ENCODE measurements around the gene FCN1.

Gene FCN1

DNA sequence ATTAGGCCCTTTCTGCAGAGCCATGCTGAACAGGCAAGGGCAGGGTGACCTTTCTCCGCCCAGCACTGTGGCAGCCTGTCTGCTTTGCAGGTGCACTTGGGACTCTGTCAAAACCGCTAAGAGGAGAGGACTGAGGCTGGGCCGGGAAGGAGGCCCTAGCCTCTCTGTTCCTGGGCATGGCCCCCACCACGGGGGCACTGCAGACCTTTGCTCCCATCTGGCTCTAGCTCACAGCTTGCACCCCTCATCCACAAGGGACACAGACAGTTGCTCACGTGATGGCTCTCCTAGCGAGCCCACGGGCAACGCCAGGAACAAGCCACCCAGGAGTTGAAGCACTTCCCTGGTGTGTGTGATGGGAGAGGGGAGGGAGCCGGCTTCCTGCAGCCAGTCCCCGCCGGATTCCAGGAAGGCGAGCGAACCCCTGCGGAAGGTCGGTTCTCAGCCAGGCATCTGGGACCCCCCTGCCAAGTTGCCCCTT is 43.0 kb upstream of the FCN1 start:
- no peak overlapping the region for H4K8ac ChIP-seq (ENCODE audit: low read depth, low read length)
- no CpG with 5 or more reads among the region's 15 CpGs for WGBS (ENCODE audit: extremely low coverage, insufficient coverage, low lambda C conversion rate)
- H3K23ac ChIP-seq (ENCODE audit: low read length) = no peak overlapping the region
- no peaks in the 10 kb centered on the region for H3K79me2 ChIP-seq (ENCODE audit: control insufficient read depth, insufficient read depth, low read length)
- H3K9ac ChIP-seq (ENCODE audit: low read length) = no peak overlapping the region
- H3K56ac ChIP-seq (ENCODE audit: low read length) = no peak overlapping the region
- H3K27me3 ChIP-seq (ENCODE audit: insufficient read depth, low read length, poor library complexity) = no peaks in the 10 kb centered on the region
- DNase-seq = no peak
- no peak overlapping the region for H3K18ac ChIP-seq (ENCODE audit: low read length)
- H3K4ac ChIP-seq (ENCODE audit: low read depth, low read length) = no peak overlapping the region
- H4K5ac ChIP-seq (ENCODE audit: low read length) = no peak overlapping the region
- no peak overlapping the region for H2BK120ac ChIP-seq (ENCODE audit: low read depth, low read length)
- no peaks in the 10 kb centered on the region for H3K79me1 ChIP-seq (ENCODE audit: low read length)
- no peaks in the 10 kb centered on the region for H3K36me3 ChIP-seq (ENCODE audit: control insufficient read depth, insufficient read depth, low read length)
- no peaks in the 10 kb centered on the region for H3K4me1 ChIP-seq (ENCODE audit: control insufficient read depth, low read depth, low read length)
- H3K4me3 ChIP-seq (ENCODE audit: low read length) = no peak overlapping the region
- no peak overlapping the region for H2BK15ac ChIP-seq (replicated peaks; ENCODE audit: low read depth)
- no peak overlapping the region for H3K4me2 ChIP-seq (ENCODE audit: low read length)
- H3K27ac ChIP-seq (ENCODE audit: low read depth, low read length) = no peak overlapping the region
- H2AK5ac ChIP-seq (ENCODE audit: low read length) = no peak overlapping the region
- no peak overlapping the region for H2BK5ac ChIP-seq (ENCODE audit: low read length)

GRCh38 chr9:134959971-134960310 is 42.2 kb upstream of the FCN1 start:
- no peaks in the 10 kb centered on the region for H3K79me1 ChIP-seq (ENCODE audit: low read length)
- no peak overlapping the region for H3K9ac ChIP-seq (ENCODE audit: low read length)
- H3K23ac ChIP-seq (ENCODE audit: low read length) = no peak overlapping the region
- no peaks in the 10 kb centered on the region for H3K4me1 ChIP-seq (ENCODE audit: control insufficient read depth, low read depth, low read length)
- no peak overlapping the region for H2BK15ac ChIP-seq (replicated peaks; ENCODE audit: low read depth)
- no peak overlapping the region for H3K4me3 ChIP-seq (ENCODE audit: low read length)
- H3K79me2 ChIP-seq (ENCODE audit: control insufficient read depth, insufficient read depth, low read length) = no peaks in the 10 kb centered on the region
- no CpG with 5 or more reads among the region's 9 CpGs for WGBS (ENCODE audit: extremely low coverage, insufficient coverage, low lambda C conversion rate)
- H3K36me3 ChIP-seq (ENCODE audit: control insufficient read depth, insufficient read depth, low read length) = no peaks in the 10 kb centered on the region
- no peak overlapping the region for H3K27ac ChIP-seq (ENCODE audit: low read depth, low read length)
- no peak overlapping the region for H2AK5ac ChIP-seq (ENCODE audit: low read length)
- no peak overlapping the region for H3K4me2 ChIP-seq (ENCODE audit: low read length)
- H2BK120ac ChIP-seq (ENCODE audit: low read depth, low read length) = no peak overlapping the region
- no peak overlapping the region for H3K56ac ChIP-seq (ENCODE audit: low read length)
- no peak overlapping the region for H2BK5ac ChIP-seq (ENCODE audit: low read length)
- H3K18ac ChIP-seq (ENCODE audit: low read length) = no peak overlapping the region
- no peak overlapping the region for H3K4ac ChIP-seq (ENCODE audit: low read depth, low read length)
- no peak overlapping the region for H4K8ac ChIP-seq (ENCODE audit: low read depth, low read length)
- H4K5ac ChIP-seq (ENCODE audit: low read length) = no peak overlapping the region
- no peak for DNase-seq
- H3K27me3 ChIP-seq (ENCODE audit: insufficient read depth, low read length, poor library complexity) = no peaks in the 10 kb centered on the region

DNA sequence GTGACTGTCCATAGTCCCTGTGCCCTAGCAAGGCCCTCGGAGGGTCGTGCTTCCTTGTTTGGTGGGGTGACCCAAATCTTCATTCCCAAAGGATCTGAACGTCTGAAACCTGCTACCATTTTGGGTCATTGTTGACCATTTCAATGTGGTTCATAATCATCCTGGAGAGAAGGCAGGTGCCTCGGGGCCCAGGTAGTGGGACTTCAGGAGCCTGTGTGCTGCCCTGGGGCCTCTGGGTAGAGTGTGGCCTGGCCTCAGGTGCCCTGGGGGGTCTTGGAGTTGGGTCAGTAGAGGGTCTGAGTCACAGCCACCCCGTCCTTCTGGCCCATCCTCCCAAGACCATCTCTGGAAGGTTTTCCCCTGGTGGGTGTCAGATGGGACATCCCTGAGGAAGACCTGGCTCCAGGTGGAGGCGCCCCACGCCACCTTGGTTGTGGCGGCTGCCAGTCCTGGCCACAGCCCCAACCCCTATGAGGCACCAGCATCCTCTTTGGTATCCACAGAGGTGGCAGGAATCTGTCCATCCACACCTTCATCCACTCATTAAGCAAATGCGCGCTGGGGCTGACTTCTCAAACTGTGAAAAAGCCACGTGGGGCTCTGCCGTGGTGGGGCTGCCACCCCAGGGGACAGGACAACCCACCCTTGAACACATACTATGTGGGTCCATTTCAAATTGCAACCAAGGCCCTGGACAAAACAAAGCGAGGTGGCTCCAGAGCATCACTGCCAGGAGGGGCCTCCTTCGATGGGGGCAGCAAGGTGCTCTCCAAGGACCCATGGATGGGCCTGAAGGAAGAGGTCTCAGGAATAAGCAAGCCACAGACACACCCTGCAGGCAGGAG is 41.6 kb upstream of the FCN1 start:
- Histone ChIP-seq H3K27me3 (ENCODE audit: insufficient read depth, low read length, poor library complexity) (no peaks in the 10 kb centered on the region), H3K9ac (ENCODE audit: low read length) (no peak overlapping the region), H3K4me2 (ENCODE audit: low read length) (no peak overlapping the region), H3K23ac (ENCODE audit: low read length) (no peak overlapping the region), H2BK5ac (ENCODE audit: low read length) (no peak overlapping the region), H3K36me3 (ENCODE audit: control insufficient read depth, insufficient read depth, low read length) (no peaks in the 10 kb centered on the region), H3K4ac (ENCODE audit: low read depth, low read length) (no peak overlapping the region), H4K8ac (ENCODE audit: low read depth, low read length) (no peak overlapping the region), H3K56ac (ENCODE audit: low read length) (no peak overlapping the region), H3K18ac (ENCODE audit: low read length) (no peak overlapping the region), H3K4me1 (ENCODE audit: control insufficient read depth, low read depth, low read length) (no peaks in the 10 kb centered on the region), H3K79me2 (ENCODE audit: control insufficient read depth, insufficient read depth, low read length) (no peaks in the 10 kb centered on the region), H3K4me3 (ENCODE audit: low read length) (no peak overlapping the region), H2BK15ac (replicated peaks; ENCODE audit: low read depth) (no peak overlapping the region), H3K79me1 (ENCODE audit: low read length) (no peaks in the 10 kb centered on the region), H3K27ac (ENCODE audit: low read depth, low read length) (no peak overlapping the region), H2AK5ac (ENCODE audit: low read length) (no peak overlapping the region), H4K5ac (ENCODE audit: low read length) (no peak overlapping the region), H2BK120ac (ENCODE audit: low read depth, low read length) (no peak overlapping the region)
- no peak for DNase-seq
- whole genome bisulfite sequencing (ENCODE audit: extremely low coverage, insufficient coverage, low lambda C conversion rate) = no CpG with 5 or more reads among the region's 14 CpGs

GRCh38 chr9:134957945-134958227 is 40.2 kb upstream of the FCN1 start:
- H3K4me1 ChIP-seq (ENCODE audit: control insufficient read depth, low read depth, low read length) = no peaks in the 10 kb centered on the region
- no peak overlapping the region for H2BK120ac ChIP-seq (ENCODE audit: low read depth, low read length)
- no peak overlapping the region for H3K56ac ChIP-seq (ENCODE audit: low read length)
- H3K9ac ChIP-seq (ENCODE audit: low read length) = no peak overlapping the region
- no peak overlapping the region for H3K23ac ChIP-seq (ENCODE audit: low read length)
- no CpG with 5 or more reads among the region's 2 CpGs for WGBS (ENCODE audit: extremely low coverage, insufficient coverage, low lambda C conversion rate)
- H3K79me2 ChIP-seq (ENCODE audit: control insufficient read depth, insufficient read depth, low read length) = no peaks in the 10 kb centered on the region
- H3K27ac ChIP-seq (ENCODE audit: low read depth, low read length) = no peak overlapping the region
- no peak overlapping the region for H3K4me2 ChIP-seq (ENCODE audit: low read length)
- H3K36me3 ChIP-seq (ENCODE audit: control insufficient read depth, insufficient read depth, low read length) = no peaks in the 10 kb centered on the region
- no peak overlapping the region for H2BK5ac ChIP-seq (ENCODE audit: low read length)
- H3K27me3 ChIP-seq (ENCODE audit: insufficient read depth, low read length, poor library complexity) = no peaks in the 10 kb centered on the region
- no peaks in the 10 kb centered on the region for H3K79me1 ChIP-seq (ENCODE audit: low read length)
- H4K8ac ChIP-seq (ENCODE audit: low read depth, low read length) = no peak overlapping the region
- H2BK15ac ChIP-seq (replicated peaks; ENCODE audit: low read depth) = no peak overlapping the region
- H4K5ac ChIP-seq (ENCODE audit: low read length) = no peak overlapping the region
- H3K18ac ChIP-seq (ENCODE audit: low read length) = no peak overlapping the region
- H3K4me3 ChIP-seq (ENCODE audit: low read length) = no peak overlapping the region
- no peak overlapping the region for H3K4ac ChIP-seq (ENCODE audit: low read depth, low read length)
- no peak for DNase-seq
- H2AK5ac ChIP-seq (ENCODE audit: low read length) = no peak overlapping the region

DNA sequence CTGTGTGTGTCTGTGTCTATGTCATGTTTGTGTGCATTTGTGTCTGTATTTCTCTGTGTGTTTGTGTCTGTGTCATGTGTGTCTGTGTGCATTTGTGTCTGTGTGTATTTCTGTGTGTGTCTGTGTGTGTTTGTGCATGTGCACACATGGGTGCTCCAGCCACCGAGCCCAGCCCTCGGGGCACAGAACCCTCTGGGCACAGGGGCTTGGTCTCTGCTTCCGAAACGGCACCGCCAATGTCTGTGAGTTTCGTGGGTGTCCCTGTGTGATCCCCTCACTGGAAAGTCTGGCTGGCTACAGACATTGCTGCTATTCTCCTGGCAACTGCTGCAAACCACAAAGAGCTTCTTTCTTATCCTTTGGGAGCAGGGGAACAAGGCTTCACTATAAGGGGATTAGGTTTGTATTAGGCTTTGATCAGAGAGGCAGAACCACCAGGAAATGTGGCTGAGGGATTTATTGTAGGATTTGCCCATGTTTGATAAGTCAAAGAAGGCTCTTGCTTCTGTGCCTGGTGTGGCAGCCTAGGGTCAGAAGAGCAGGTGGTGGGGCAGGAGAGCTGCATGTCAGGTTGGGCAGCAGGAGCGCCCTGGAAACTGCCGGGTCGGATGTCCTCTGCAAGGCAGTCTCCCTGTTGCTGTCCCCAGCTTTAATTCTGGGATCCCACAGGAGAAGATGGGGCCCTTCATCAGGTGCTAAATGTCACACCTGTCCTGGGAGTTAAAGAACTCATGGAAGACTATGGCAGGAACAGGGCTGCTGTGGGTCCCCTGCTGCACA is 39.6 kb upstream of the FCN1 start:
- Histone ChIP-seq H3K4ac (ENCODE audit: low read depth, low read length) (no peak overlapping the region), H3K56ac (ENCODE audit: low read length) (no peak overlapping the region), H2AK5ac (ENCODE audit: low read length) (no peak overlapping the region), H3K79me1 (ENCODE audit: low read length) (no peaks in the 10 kb centered on the region), H3K9ac (ENCODE audit: low read length) (no peak overlapping the region), H3K36me3 (ENCODE audit: control insufficient read depth, insufficient read depth, low read length) (no peaks in the 10 kb centered on the region), H4K8ac (ENCODE audit: low read depth, low read length) (no peak overlapping the region), H3K18ac (ENCODE audit: low read length) (no peak overlapping the region), H2BK5ac (ENCODE audit: low read length) (no peak overlapping the region), H3K27ac (ENCODE audit: low read depth, low read length) (no peak overlapping the region), H3K4me1 (ENCODE audit: control insufficient read depth, low read depth, low read length) (no peaks in the 10 kb centered on the region), H2BK120ac (ENCODE audit: low read depth, low read length) (no peak overlapping the region), H3K79me2 (ENCODE audit: control insufficient read depth, insufficient read depth, low read length) (no peaks in the 10 kb centered on the region), H3K4me2 (ENCODE audit: low read length) (no peak overlapping the region), H3K27me3 (ENCODE audit: insufficient read depth, low read length, poor library complexity) (no peaks in the 10 kb centered on the region), H4K5ac (ENCODE audit: low read length) (no peak overlapping the region), H3K4me3 (ENCODE audit: low read length) (no peak overlapping the region), H3K23ac (ENCODE audit: low read length) (no peak overlapping the region), H2BK15ac (replicated peaks; ENCODE audit: low read depth) (no peak overlapping the region)
- WGBS (ENCODE audit: extremely low coverage, insufficient coverage, low lambda C conversion rate) = no CpG with 5 or more reads among the region's 9 CpGs
- no peak for DNase-seq

Measured in mesendoderm (in vitro differentiated cells).